SKM-1 (cell line): ENCODE results near the gene GSC.

ENCODE experiments used
- DNase-seq: peaks from one replicate; lab custom pipeline; 2025; ENCODE audit not compliant: unreplicated experiment; lab: John Stamatoyannopoulos, UW

Gene GSC

DNA sequence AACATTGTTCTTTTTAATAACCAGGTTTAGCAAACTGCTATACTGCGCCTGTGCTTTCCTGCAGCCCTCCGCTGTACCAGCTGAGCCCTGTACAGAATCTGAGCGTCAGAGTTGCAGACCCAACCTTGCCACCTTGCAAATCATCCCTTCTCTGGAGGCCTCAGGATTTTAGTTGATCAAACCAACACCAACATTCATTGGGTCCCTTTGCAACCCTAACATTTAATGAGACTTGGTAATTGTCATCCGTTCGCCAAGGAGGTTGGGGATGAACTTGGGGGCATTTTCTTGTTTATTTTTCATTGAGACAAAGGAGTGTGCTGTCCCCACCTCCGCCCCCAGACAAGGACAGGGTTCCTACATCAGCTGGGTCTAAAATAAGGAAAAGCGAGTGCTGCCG lies 2.6 kb upstream of the GSC start:
- DNase-seq, result no peak

DNA sequence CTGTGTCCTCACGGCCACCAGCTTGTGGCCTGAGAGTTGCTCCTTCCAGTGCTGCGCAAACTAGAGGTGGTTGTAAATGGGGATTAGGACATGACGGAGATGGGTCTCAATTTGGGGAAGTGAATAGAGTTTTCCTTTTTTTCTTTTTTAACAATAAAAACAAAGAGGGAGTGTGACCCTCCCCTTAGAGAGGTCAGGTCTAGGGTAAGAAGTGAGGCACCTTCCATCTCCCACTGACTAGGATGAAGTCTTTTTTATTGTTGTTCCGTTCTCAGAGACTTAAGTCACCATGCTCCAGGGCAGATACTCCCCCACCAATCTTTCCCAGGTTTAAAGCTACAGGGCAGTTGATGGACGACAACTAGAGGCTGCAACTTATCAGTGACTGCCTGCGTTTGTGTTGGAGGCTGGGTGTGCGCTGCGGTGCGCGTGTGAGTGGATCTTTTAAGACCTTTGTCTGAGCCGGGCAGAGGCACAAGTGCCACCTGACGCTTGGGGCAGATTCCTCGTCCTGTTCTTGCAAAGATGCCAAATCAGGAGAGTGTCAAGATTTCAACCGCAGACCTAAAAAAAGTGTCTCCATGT lies 2.1 kb upstream of the GSC start:
- DNase-seq, result no peak

DNA sequence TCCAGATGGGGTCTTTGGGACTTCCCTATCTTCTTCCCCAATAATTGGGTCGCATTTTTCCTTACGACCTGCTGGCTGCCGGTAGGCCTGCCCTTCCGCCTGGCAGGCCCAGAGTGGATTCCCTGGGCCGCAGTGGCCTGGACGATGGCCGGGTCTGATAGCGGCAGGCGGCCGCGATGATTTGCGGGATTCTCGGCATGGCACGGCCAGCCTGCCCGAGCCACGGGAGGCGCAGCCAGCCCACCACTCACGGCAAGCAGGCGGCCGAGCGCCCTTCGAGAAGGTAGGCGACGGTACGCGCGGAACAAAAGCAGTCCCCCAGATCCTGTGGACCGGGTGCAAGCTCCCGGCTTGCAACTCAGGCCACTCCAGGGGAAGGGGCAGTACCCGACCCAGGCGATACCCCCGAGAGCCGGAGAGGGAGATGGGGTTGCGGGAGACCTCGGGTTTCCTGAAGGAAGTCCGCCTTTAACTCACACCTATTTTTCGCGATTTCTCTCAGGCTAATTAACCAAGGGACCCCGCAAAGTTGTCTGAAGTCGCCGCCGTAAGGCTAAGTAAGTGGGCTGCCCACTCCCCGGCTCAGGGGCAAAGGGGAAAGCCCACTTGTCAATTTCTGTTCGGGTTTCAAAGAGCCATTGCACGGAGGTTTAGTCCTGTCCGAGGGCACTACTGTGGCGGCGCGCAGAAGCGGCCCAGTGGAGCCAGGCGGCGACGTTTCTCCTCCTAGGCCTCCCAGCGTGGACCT lies 1.4 kb upstream of the GSC start:
- DNase-seq, result no peak

DNA sequence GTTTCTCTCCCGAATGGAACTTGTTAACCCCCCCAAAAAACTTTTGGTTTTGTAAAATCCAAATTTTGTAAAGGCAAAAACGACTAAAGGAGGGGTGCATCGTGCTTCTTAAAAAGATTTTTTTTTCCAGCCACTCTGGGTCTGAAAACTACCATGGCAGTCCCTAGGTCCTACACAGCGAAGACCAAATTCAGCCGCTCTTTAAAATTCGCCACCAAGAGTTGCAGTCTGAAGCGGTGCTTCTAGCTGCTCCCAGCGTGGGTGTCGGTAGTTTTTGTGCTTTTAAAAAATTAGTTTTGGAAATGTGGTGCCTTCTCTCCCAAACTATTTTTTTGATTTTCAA lies 873 bp upstream of the GSC start:
- no peak for DNase-seq

DNA sequence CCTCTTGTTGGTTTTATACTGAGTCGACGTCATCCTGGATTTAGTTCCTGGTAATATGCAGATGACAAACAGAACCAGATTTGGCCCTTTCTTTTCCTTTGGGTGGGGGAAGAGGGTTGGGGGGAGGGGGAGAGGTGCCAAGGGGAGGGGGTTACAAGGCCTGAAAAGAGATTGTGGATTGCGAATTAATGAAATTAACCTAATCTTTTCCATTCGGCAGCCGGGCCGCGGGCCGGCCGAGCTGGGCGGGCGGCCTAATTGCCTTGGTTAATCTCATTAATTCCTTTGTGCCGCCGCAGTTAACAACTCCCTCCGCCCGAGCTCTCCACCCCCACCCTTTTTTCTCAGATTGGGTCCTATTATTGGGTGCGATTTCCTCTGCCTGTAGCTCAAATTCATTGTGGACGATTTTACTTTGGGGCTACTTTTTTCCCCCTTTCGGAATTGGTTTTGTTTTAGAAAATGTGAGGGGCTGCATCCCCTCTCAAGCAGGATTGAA lies 387 bp upstream of the GSC start:
- DNase-seq, result no peak

DNA sequence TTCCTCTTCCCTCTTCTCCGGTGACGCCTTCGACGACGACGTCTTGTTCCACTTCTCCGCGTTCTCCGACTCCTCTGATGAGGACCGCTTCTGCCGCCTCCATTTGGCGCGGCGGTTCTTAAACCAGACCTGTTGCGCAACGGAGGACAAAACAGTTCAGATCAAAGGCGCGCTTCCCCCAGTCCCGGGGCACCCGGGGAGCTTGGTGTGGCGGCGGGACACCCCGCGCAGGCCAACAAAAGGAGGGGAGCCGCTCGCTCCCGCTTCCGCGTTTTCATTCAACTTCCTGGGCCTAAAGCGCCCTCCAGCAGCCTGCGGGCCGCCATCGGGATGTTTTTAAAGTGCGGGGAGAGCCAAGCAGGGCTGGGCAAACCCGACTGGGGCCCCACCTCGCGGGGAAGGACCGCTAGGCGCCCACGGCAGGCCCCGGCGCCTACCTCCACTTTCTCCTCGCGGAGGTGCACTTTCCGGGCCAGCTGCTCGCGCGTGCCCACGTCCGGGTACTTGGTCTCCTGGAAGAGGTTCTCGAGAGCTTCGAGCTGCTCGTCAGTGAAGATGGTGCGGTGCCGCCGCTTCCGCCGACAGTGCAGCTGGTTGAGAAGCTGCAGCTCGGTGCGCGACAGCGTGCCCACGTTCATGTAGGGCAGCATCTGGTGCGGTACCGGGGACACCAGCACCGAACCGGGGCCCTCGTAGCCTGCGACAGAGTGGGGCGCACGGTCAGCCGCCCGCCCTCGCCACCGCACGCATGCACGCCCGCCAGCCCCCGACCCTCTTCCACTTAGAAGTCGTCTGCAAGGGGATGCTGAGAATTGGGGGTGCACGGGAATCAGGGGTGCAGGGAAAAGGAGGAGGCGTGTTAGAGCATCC lies 1.2 kb downstream of the GSC start:
- DNase-seq, result no peak

DNA sequence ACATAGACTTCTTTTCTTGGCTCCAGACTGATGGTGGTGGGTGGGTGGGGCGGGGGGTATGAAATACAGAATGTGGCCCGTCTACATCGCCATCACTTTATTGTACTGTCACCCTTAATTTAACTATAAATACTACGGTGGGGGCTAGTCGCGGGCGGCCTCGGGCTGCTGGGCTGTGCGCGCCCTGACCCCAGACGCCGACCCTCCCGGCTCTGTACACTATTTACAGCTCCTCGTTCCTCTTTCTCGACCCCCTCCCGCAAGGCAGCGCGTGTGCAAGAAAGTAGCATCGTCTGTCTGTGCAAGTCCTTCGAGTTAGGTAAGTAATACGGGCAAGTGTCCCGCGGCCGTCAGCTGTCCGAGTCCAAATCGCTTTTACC lies 1.8 kb downstream of the GSC start:
- no peak for DNase-seq

DNA sequence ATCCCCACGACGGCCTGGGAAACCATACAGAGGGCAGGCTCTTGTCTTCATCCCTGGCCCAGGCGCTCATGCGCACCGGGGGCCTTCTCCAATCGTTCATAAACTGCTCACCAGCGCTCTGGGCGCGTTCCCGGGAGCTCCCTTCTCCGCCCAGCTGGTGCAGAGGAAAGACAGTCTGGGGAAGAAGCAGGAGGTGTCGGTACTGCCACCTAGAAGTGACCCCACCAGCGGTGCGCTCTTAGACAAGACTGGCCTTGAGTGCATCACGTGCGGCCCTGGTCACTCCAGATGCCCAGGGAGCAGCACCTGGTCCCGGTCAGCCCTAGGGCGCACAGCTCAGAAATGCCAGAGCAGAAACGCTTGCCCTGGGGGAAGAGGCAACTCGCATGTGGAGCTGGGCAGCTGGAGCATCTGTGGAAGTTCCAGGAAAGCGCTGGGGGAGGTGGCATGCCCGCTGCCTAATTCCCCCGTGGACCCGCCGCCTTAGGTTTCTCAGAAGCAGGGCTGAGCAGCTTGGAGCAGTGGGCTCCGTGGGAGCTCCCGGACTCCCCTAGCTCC lies 2.5 kb downstream of the GSC start:
- DNase-seq, result no peak

DNA sequence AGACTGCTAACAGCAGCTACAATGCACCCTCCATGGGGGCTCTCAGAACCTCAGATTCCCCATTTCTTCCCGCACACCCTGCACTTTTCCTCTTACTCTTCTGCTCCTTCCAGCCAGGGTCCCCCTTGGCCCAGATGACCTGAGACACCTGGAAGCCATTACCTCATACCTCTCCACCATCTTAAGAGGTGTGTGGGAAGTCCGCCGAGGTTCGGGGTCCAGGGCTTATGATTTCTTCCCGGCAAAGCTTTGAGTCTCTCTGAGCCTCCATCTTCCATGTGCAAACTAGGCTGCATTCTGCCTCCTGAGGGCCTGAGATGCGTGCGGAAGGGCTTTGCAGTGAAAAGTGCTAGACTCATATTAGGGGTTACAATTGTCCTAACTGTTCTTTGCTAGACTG lies 5.3 kb downstream of the GSC start:
- no peak for DNase-seq

DNA sequence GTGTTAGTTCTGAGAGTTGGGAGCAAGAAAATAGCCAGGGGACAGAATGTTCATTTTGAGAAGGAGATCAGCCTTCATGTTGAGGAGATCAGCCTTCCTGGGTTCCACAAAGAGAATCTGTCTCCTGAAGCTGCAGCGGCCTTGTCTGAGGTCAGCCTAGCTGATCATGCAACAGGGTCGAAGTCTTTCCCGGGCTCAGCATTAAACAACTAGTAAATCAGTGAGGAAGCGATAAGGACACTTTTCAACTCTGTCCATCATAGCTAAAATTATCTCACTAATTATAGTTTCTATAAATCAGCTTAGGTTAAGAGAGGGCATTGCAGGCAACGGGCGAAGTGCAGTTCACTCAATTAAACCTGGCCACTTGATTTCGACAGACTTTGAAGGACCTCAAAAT lies 7.5 kb downstream of the GSC start:
- no peak for DNase-seq

DNA sequence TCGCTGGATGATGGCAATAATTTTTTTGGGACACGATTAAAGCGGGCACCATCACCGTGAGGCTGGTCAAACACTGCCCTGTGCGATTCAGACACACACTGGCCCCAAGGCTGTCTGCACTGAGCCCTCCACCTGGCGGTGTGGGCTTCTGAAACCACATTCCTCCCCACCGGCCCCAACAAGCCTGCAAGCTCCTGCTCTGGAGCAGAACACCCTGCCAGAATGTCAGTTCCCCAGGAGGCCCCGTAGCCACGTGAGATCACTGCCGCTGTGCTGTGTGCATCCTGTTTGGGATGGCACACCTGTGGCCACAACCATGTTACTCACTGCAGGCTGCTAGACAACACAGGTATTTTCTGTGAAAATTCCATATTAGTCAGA lies 7.9 kb downstream of the GSC start:
- no peak for DNase-seq

DNA sequence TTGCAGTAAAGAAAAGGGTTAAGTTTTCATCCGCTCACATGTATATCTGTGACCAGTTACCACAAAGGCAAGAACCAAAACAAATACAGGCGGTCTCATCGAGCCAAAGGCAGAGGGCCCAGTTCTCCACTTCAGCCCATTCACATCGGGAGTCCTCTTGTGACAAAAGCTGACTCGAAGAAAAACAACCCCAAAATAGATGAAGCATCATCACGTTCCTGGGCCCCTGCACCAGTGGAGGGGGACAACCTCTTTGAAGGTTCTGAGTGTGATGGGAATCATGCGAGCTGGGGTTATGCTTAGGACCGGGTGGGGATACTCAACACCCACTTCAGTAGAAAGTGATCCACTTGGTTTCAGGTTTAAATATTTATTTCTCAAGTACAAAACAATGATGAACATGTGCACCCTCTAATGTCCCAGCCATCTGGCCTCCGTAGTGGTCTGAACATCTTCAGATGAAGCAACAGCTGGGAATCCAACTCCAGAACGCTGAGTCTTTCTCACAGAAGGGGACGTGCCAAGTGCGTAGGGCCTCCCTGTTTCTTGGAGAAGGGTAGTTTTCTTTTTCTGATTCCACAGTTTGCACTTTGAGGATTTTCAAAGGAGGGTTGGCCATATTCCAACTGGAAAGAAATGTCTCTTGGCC lies 8.4 kb downstream of the GSC start:
- no peak for DNase-seq

DNA sequence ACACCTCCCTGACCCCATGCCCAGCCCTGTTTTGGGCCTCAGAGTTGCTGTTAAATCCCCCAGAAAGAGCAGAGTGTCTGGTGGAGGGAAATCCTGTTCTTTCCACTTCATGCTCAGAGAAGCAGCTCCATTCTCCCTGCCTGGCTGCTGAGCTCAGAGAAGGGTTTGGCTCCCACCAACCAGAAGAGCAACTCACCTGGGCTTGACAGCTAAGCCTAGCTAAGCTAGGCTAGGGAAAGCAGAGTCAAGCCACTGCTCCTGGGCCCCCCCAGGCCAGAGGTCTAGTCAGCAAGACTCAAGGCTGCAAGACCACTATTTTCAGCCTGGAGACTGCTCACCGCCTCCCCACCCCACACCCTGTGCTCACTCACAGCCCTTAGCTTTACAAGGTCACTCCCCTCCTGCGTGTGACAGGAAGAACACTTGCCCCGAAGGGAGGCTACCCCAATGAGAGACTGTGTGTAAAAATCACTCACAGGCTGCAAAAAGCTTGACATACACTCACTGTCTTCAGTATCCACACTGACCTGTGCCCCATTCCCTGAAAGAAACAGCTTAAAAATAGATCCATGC lies 13.5 kb downstream of the GSC start:
- DNase-seq, result no peak

DNA sequence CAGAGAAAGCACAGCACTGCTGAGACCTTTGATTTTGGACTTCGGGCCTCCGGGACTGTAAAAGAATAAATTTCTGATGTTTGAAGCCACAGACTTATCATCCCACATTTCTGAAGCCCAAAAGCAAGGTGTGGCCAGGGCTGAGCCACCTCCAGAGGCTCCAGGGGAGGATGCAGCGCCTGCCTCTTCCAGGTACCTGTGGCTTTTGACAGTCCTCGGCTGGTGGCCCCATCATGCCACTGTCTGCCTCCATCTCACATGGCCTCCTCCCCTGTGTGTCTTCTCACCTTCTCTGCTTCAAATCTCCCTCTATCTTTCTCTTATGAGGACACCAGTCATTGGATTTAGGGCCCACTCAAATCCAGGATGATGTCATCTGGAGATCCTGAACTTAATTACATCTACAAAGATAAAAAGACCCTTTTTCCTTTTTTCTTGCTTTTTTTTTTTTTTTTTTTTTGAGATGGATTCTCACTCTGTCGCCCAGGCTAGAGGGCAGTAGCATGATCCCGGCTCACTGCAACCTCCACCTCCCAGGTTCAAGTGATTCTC lies 15.4 kb downstream of the GSC start:
- DNase-seq, result no peak

DNA sequence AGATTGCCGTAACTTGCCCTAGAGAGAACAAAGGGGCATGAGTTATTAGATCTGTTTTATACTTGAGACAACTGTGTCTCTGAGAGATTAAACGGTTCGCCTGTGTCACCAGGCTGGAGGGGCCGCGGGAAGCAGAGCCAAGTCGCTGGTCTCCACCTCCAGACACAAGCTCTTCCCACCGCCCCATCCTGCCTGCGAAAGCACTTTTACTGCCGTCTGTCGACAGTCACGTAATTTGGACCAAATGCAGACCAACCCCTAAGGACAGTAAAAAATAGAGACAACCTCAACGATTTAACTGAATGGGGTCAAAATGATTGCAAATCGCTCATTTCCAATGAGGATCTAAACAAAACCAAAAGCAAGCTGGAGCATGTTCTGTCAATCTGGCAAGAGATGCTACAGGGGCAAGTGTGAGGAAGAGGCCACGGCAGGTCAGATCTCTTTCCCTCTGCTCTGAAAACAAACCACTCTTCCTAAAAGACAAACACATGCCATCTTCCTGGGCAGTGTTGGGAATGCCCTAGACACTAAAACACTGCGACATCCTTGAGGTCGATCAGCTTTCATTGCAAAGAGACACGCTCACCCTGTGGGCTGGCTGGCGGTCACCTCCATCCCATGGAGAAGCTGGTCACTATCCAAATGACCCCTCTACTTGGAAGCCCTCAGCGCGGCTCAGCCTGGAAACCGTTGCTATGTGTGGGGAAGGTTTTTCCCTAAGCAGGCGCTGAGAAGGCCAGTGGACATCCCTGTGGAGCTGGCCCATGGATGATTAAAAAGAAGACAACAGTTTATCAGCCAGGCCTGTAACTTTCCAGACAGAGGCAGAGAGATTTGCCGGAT lies 17.1 kb downstream of the GSC start:
- no peak for DNase-seq

DNA sequence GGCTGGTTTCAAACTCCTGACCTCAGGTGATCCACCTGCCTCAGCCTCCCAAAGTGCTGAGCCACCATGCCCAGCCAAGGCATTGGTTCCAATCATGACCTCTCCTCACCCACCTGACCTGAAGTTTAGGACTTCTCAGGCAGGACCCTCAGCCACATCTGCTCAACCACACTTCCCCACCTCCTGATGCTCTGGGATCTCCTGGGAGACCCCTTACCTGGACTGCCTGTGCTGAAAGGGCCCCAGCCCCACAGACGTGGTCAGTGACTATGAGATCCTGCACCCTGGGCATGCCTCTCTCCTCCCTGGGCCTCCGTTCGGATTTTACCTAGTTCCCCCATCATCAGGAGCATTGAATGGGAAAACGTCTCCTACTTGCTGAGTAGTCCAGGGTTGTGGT lies 18.0 kb downstream of the GSC start:
- DNase-seq, result no peak

DNA sequence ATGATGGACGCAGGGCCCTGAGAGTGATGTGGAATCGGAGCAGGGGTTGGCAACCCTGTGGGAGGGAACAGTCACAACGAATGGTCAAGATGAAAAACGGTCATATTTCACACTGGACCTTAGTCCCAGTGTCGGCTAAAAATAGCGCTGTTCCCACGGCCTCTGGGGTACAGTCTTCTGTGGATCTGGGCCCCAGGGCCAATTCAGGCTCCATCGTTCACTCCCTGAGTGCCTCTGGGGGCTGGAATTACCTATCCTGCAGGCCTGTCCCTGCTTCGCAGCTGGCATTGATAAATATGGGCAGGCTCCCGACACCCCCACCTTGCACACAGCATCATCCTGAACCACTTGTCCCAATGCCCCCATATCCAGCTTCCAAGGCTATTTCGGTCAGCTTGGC lies 18.6 kb downstream of the GSC start:
- no peak for DNase-seq

DNA sequence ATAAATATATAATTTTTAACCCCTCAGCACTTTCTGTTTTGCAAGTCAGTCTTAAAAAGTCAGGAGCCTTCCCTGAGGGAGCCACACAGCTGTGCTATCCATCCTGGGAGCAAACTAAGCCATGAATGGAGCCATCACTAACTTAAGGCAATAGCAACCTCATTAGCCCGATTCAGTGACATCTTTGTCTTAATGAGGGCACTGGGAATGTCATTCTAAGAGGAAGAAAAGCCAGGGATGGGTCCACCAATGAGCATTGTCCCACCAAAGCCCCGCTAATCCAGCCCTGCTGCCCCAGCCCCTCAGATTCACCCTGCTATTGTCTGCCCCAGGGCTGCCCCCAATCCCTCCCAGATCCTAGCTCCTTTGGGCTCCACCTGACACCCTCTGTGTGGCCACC lies 19.5 kb downstream of the GSC start:
- DNase-seq, result no peak

DNA sequence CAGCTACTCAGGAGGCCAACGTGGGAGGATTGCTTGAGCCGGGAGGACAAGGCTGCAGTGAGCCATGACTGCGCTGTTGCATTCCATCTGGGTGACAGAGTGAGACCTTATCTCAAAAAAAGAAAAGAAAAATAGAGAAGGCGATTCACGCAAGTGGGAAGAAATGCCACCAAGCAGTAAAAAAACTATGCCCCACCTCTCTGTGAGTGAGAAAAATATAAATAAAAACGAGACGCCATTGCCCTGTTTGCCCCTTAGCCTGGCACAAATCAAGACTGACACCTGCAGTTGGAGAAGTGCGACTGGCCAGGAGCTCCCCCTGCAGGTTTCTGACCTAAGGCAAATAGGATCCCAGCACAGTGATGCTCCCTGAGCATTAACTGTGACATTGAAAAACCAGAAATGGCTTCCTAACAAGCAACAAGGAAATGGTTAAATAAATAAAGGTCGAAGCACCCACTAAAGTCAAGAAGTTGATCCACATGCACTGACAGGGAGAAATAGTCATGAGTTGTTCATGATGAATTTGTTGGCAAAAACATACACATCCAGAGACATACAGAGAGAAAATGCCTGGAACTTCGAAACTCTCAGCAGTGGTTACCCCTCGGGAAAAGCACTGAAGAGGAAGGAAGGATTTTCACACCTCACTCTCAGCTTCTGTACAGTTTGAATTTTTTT lies 21.1 kb downstream of the GSC start:
- DNase-seq, result no peak
